ENCODE measurements around the gene DNM2.

DNA sequence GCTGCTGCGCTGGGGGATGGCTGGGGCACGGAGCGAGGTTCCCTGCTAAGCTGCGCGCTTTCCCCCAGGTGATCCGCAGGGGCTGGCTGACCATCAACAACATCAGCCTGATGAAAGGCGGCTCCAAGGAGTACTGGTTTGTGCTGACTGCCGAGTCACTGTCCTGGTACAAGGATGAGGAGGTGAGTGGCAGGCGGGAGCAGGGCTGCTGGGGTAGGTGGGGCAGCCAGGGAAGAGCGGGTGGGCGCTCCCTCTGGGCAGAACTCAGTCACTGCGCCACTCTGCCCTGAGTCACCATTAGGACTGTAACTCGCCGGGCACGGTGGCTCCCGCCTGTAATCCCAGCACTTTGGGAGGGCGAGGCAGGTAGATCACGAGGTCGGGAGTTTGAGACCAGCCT lies 94.3 kb downstream of the DNM2 start:
- TF ChIP-seq, protein P1, sequence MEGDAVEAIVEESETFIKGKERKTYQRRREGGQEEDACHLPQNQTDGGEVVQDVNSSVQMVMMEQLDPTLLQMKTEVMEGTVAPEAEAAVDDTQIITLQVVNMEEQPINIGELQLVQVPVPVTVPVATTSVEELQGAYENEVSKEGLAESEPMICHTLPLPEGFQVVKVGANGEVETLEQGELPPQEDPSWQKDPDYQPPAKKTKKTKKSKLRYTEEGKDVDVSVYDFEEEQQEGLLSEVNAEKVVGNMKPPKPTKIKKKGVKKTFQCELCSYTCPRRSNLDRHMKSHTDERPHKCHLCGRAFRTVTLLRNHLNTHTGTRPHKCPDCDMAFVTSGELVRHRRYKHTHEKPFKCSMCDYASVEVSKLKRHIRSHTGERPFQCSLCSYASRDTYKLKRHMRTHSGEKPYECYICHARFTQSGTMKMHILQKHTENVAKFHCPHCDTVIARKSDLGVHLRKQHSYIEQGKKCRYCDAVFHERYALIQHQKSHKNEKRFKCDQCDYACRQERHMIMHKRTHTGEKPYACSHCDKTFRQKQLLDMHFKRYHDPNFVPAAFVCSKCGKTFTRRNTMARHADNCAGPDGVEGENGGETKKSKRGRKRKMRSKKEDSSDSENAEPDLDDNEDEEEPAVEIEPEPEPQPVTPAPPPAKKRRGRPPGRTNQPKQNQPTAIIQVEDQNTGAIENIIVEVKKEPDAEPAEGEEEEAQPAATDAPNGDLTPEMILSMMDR (conservative IDR thresholded peaks at IDR 0.05) = no peak
- no peak for TF ChIP-seq ZFX (IDR thresholded peaks at IDR 0.05)
